Stimulated activated CD4-positive, alpha-beta T cell treated with anti-CD3 and anti-CD28 coated beads, TNF-alpha, amount 100 ng/mL, for 48 hours (primary cell): ENCODE measurements around the gene CCDC54.
"Not testable (repeated sequence)": the region's sequence is repeated elsewhere in the genome, so short reads cannot be mapped to it uniquely, and the experiment has no call there.

Source experiments
- DNase-seq, 3 donors: peaks; one replicate each; pipeline ENCODE4 v3.0.0-alpha.2; 2020; ENCODE audit warnings: low read depth in 3 of 3

Gene CCDC54

DNA sequence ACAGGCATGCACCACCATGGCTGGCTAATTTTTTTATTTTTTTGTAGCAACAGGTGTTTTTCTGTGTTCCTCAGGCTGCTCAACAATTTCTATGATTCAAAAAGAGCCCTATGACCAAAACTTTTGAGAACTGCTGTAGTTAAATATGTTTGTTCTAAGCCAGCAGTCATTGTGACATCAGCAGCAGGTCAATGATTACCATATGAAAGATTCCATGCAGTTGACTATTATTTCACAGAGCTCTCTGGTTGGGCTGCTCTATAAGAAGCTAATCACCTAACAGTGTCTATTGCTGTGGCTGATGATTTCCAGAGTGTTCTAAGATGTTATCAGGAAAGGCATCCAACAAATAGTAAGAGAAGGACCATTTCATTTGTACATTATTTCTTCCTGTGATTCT lies at the start of gene CCDC54:
TSS of gene CCDC54 (plus strand) at position 289 of the 400 bp plus-strand sequence. CDS start 149 bp downstream, outside the sequence.
- no peak for DNase-seq

GRCh38 chr3:107328069-107328468 lies 49.2 kb upstream of the CCDC54 start:
- no peak for DNase-seq

- DNase-seq, result no peak
Measured at GRCh38 chr3:107329088-107329487, 48.2 kb upstream of the CCDC54 start.

DNA sequence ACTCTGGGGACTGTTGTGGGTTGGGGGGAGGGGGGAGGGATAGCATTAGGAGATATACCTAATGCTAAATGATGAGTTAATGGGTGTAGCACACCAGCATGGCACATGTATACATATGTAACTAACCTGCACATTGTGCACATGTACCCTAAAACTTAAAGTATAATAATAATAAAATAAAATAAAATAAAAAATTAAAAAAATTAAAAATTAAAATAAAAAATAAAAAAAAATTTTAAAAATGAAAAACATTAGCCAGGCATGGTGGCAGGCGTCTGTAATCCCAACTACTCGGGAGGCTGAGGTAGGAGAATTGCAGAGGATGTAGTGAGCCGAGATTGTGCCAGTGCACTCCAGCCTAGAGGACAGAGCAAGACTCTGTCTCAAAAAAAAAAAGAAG lies 37.5 kb upstream of the CCDC54 start:
- DNase-seq, result not testable (repeated sequence)

- DNase-seq, result no peak
Measured at GRCh38 chr3:107344722-107345121, 32.5 kb upstream of the CCDC54 start.

GRCh38 chr3:107345822-107346405 lies 31.3 kb upstream of the CCDC54 start:
- no peak for DNase-seq

DNA sequence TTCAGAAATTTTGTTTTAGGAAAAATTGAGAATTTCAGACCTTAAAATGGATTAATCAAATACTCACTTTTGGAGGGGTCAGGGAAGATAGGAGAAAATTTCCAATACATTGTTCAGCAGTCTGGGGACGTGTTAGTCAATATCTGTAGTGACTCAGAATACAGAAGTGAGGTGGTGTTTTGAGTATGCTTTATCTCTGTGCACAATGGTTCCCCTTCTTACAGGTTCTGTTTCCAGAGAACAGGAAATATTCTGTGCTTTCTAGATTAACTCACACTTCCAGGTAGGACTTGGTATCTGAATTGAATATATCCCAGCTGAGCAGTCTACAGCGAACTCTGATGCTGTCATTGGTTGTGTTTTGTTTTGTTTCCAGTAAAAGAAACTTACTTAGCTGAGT lies 30.7 kb upstream of the CCDC54 start:
- no peak for DNase-seq

- no peak for DNase-seq
Measured at GRCh38 chr3:107347751-107348150, 29.5 kb upstream of the CCDC54 start.

- no peak for DNase-seq
Measured at GRCh38 chr3:107356706-107357105, 20.5 kb upstream of the CCDC54 start.

DNA sequence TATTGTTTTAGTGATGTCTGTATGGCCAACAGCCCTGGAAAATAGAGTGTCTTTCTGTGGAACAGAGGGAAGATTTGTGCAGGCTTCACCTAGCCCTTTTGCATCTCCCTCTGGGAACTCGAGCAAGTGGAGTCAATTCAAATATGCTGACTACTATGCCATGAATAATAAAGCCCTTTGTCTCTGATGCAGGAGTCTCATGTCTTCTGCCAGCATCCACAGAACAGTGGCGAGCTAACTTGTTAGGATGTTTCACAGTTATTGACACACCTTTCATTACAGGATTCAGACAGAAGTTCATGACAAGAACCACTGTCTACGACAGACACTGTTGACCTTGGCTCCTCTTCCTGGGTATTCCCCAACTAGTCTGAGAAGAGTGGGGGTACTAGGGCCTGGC lies 15.6 kb upstream of the CCDC54 start:
- DNase-seq, result no peak

GRCh38 chr3:107365051-107365450 lies 12.2 kb upstream of the CCDC54 start:
- no peak for DNase-seq

- no peak for DNase-seq
Measured at GRCh38 chr3:107366766-107367165, 10.5 kb upstream of the CCDC54 start.

DNA sequence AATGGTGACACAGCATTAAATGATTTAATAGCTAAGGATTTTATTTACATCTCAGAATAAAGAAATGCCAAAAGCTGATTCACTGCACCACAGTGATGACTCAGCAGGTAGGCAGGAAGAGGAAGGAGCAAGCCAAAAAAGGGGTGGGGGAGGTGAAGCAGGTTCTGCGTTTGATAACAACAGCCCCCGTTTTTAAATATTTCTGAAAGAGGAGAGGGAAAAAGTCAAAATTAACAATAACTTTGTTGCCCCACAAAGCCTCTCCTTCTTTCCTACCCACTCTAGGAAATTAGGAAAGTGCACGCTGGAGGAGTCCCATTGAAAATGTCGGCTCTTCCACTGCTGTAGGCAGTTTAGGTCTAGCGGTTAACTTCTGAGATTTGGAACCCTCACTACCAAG lies 9.9 kb upstream of the CCDC54 start:
- no peak for DNase-seq

GRCh38 chr3:107368654-107369398 lies 8.4 kb upstream of the CCDC54 start:
- no peak for DNase-seq

- DNase-seq, result no peak
Measured at GRCh38 chr3:107369791-107370190, 7.4 kb upstream of the CCDC54 start.

- DNase-seq, result no peak
Measured at GRCh38 chr3:107370907-107371306, 6.3 kb upstream of the CCDC54 start.

DNA sequence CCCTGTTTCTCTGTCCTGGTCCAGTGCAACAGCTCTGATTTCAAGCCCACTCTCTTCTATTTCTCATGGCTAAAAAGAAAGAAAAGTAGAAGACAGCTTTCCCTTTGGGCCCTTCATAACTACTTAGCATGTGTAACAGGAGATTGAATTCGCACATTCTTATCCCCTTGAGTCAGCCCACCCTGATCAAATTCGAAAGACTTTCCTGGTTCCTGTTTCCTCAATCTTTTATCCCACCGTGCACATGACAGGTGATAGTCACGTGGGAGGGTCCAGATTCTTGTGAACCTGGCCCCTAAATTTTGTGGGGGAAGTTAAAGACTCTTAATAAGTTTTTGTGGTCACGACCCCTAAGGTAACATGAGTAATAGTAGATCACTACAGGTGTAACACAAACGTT lies 4.7 kb upstream of the CCDC54 start:
- no peak for DNase-seq

- no peak for DNase-seq
Measured at GRCh38 chr3:107373896-107374295, 3.3 kb upstream of the CCDC54 start.

DNA sequence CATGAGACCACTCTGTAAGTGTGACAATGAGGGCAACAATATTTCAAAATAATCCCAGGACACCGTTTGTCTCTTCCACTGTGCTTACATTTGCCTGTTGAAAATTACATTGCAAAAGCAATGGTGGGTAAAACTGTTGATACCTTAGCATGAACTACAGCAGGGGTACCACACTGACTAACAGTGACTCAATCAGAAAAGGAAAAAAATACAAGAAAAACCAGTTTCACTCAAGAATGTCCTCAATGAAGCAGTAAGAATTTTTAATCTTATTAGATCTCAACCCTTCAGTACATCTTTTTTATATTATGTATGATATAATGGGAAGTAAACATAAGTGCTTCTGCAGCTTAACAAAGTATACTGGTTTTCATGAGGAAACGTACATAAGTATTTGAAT lies 1.6 kb upstream of the CCDC54 start:
- DNase-seq, result no peak

- no peak for DNase-seq
Measured at GRCh38 chr3:107382631-107383030, 5.4 kb downstream of the CCDC54 start.

DNA sequence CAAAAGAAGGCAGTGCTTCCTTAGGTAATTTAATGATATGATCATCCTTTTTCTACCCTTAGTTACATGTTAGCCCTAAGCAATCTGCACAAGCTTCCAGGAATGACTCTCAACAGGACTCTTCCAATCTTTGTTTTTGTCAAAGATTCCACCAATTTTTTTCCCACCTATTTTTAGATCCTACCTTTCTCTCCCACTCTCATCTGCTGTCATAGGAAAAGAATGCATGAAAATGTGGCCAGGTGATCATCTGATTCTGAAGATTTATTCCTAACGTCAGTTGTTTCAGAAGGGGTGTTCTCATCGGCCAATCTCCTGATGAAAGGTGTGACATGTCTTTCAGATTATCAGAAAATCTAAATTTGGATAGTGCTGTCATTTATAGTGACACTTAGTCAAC lies 7.2 kb downstream of the CCDC54 start:
- DNase-seq, result no peak

GRCh38 chr3:107384907-107385306 lies 7.7 kb downstream of the CCDC54 start:
- no peak for DNase-seq

GRCh38 chr3:107387555-107387954 lies 10.3 kb downstream of the CCDC54 start:
- DNase-seq, result no peak
